ENCODE results near the gene BRAP.
A peak's percentile ranks its signal among the peaks of the same experiment; 100 is the strongest.
"Not testable (repeated sequence)": the region's sequence is repeated elsewhere in the genome, so short reads cannot be mapped to it uniquely, and the experiment has no call there.

BRAP gene

DNA sequence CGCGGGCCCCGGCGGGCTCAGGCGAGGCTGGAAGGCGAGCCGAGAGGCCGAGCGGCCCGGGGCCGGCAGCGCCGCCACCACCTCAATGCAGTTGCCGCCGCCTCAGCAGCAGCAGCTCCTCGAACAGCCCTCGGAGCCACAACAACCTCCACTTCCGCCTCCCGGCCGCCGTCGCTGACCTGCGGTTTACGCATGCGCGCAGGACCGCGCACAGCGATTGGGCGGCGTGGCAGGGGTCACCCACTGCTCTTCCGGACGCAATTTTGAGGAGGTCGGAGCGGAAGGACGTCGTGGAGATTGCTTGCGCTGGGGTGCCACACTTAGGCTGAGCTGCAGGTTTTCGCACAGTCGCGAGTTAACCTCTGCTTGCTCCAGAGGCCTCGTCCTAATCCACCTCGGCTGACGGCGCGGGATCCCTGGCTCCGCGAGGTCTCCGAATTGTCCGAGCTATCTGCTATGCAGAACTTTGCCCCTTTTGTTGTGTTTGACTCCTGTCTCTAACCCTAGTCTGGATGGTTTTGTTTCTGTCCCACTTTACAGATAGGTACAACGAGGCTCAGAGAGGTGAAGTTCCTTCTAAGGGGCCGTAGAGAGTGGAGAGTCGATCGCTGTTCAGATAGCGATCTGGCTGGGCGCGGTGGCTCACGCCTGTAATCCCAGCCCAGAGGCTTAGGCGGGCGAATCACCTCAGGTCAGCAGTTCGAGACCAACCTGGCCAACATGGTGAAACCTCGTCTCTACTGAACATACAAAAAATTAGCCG is at the start of gene BRAP, which contains the start of gene ACAD10:
Gene BRAP (minus strand): TSS at position 146 of the 763 bp plus-strand sequence. CDS start 164 bp downstream, outside the sequence.
Gene ACAD10 (plus strand): TSS at position 243 of the 763 bp plus-strand sequence. CDS start 6,657 bp downstream, outside the sequence.
- peak; percentile 96 for DNase-seq

GRCh38 chr12:111733340-111733915 is 47.7 kb upstream of the BRAP start:
- DNase-seq = no peak

DNA sequence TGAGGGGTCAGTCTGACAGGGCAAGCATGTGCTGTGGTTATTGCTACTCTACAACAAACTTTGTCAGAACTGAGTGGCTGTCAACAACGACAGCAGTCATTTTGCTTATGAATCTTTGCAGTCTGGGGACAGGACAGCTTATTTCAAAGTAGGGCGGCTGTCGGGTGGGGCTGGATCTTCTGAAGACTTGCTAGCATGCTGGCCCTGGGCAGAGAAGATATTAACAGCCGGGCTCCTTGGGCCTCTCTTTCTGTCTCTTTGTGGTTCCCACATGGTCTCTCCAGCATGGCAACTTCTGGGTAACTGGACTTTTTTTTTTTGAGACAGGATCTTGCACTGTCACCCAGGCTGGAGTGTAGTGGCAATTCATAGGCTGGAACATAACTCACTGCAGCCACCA is 47.0 kb upstream of the BRAP start:
- DNase-seq = no peak

DNA sequence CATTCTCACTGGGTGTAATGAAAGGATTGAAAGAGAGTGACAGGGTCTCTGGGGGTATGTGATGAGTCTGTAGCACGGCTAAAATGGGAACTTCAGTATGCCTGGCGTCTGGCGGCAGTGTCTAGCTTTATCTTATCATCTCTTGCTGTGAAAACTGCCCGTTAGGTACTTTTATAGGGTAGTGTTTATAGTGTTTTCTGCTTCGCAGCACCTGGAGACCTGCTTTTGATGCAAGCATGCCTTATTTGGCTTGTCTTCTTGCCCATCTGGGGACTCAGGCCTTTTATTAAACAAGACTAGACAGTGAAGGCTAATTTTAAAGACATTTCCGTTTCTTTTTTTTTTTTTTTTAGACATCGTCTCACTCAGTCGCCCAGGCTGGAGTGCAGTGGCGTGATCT is 44.7 kb upstream of the BRAP start:
- DNase-seq = no peak

GRCh38 chr12:111728795-111729194 is 43.0 kb upstream of the BRAP start:
- DNase-seq = no peak

- DNase-seq = not testable (repeated sequence)
Measured at GRCh38 chr12:111723646-111724360, 38.0 kb upstream of the BRAP start.

- no peak for DNase-seq
Measured at GRCh38 chr12:111720457-111720856, 34.7 kb upstream of the BRAP start.

- not testable (repeated sequence) for DNase-seq
Measured at GRCh38 chr12:111719316-111719715, 33.6 kb upstream of the BRAP start.

DNA sequence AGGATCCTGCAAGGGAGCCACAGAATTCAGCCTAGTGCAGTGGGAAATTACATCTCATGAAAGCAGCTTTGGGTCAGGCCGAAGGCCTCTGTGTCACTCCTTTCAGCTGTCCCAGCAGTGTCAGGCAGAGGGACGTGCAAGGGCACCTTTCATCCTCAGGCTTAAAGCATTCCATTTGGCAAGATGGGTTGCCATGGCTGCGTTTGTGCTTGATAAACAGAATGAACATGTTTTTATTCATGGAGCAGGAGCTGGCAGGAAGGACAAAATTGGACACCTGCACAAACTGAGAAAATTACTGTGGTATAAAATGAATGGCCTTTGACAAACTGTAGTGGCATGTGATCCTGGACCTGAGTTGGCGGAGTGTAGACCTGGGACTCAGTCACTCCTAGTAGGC is 29.5 kb upstream of the BRAP start:
- no peak for DNase-seq

- no peak for DNase-seq
Measured at GRCh38 chr12:111706145-111706544, 20.4 kb upstream of the BRAP start.

DNA sequence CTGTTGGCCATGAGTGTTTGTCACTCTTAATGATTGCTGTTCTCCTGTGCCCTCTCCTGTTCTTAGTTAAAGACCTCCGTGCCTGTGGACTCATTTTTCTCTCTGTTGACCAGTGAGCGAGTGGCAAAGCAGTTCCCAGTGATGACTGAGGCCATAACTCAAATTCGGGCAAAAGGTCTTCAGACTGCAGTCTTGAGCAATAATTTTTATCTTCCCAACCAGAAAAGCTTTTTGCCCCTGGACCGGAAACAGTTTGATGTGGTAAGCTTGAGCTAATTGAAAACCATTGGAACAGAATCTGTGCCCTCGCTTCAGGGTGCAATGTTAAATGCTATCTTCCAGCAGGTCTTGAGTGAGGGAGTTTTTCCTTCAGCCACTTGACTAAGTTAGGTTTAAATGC is 19.9 kb upstream of the BRAP start:
- no peak for DNase-seq

GRCh38 chr12:111699962-111700361 is 14.2 kb upstream of the BRAP start:
- no peak for DNase-seq

GRCh38 chr12:111693818-111694217 is 8.1 kb upstream of the BRAP start:
- DNase-seq = no peak

DNA sequence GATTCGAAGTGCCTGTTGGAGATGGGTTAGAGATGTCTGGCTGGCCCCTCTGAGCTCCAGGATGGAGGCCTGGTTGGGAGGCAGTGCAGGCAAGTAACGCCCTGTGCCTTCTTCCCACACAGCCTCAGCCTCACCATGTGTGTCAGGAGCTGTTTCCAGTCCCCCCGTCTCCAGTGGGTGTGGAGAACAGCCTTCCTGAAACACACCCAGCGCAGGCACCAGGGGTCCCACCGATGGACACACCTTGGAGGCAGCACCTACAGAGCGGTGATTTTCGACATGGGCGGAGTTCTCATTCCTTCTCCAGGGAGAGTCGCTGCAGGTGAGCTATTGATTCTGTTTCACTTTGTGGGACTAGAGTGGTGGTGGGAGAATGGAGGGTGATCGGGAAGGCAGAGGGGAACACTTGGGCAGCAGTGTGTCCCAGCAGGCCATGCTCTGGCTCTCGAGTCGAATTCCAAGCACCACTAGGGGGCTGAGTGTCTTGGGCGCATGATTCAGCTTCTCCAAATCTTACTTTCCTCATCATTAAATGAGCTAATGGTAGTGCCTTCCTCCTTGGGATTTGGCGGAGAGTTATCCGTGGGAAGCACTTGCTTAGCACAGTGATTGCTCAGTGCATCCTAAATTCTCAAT is 6.9 kb upstream of the BRAP start:
- no peak for DNase-seq

DNA sequence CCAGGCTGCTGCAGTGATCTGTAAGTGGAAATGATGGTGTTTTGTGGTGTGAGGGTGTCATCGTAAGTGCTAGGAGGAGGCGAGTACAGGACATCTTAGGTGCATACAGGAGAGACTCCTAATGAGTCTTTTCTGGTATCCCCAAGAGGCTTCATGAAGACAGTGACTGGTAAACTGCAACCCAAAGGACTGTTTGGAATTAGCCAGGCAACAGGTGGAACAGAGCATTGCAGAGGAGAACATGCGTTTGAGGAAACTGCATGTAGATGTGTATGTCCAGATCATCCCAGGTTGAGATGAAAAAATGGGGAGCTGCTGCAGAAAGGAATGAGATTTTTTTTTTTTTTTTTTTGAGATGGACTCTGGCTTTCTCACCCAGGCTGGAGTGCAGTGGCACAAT is 5.5 kb upstream of the BRAP start:
- no peak for DNase-seq

DNA sequence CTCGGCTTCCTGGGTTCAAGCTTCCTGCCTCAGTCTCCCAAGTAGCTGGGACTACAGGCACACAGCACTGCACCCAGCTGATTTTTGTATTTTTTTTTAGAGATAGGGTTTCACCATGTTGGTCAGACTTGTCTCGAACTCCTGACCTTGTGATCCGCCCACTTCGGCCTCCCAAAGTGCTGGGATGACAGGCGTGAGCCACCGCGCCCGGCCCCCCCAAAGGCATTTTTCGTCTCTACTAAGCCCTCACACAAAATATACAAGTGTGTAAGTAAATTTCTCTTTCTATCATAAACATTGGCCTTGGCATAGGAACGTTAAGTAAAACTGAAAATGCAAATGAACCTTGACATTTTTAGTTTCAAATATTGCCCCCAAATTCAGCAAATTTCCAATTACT is 2.2 kb upstream of the BRAP start:
- no peak for DNase-seq

DNA sequence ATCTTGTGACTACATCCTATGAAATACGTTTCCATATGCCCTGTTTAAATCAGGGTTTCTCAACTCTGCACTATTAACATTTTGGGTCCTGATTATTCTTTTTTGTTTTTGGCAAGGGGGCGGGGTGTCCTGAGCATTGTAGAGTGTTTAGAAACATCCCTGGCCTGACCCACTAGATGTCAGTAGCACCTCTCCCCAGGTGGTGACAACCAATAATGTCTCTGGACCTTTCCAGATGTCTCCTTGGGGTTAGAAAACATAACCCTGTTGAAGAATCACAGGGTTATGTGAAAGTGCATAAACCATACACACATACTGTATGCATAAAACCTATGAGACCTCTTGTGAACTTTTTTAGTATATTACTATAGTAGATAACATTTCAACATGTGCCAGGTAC is 1.5 kb upstream of the BRAP start:
- peak; percentile 4 for DNase-seq

- DNase-seq = no peak
Measured at GRCh38 chr12:111686574-111687105, 884 bp upstream of the BRAP start.

- no peak for DNase-seq
Measured at GRCh38 chr12:111685322-111685810, 390 bp downstream of the BRAP start.

DNA sequence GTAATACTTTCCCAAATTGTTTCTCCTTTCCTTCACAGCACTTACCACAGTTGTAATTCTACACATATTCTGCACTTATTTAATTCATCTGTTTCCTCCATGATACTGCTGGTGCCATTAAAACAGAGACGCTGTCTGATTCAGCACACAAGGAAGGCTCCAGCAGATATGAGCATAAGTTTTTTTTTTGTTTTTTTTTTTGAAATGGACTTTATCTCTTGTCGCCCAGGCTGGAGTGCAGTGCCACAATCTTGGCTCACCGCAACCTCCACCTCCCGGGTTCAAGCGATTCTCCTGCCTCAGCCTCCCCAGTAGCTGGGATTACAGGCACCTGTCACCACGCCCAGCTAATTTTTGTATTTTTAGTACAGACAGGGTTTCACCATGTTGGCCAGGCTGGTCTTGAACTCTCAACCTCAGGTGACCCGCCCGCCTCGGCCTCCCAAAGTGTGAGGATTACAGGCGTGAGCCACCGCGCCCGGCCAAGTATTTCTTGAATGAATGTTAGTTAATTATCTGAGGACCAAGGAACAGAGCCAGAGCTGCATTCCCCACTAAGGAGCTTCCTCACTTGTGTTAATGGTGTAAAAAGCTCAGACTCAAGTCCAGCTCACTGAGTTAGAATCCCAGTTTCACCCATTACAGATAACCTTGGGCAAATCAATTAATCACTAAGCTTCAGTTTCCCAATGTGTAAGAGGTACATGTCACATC is 1.1 kb downstream of the BRAP start:
- not testable (repeated sequence) for DNase-seq

DNA sequence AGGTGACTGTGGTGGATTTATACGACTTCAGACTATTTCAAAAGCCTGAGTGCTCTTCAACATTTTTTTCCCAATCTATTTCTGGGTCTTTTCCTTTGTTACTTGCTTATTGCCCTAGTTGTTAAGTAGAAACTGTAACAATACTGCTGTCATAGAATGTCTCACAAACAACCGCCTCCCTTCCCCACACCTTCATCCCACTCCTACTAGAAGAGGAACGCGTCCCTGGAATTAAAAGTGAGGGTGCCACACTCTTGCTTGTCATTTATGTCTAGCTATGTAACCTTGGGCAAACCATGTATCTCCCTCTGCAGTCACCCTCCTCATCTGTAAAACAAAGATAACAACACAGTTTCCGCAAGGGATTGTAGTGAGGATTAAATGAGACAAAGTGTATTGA is 8.6 kb downstream of the BRAP start:
- no peak for DNase-seq

GRCh38 chr12:111673503-111673902 is 12.3 kb downstream of the BRAP start:
- no peak for DNase-seq

All from CD4-positive, alpha-beta T cell treated with Interleukin-21 for 1 hour (primary cell).